ENCODE results near the gene PLPPR5. TPM values are rescaled to one million over a fixed set of nuclear protein-coding genes. Genes with fewer than 3 reads are reported as not detected.
A peak's percentile ranks its signal among the peaks of the same experiment; 100 is the strongest.

The PLPPR5 gene
- total and polyA plus RNA-seq, 2 of the 4 experiments (the other 2 are of a cell fraction) = under 0.01 to 0.05 TPM

DNA sequence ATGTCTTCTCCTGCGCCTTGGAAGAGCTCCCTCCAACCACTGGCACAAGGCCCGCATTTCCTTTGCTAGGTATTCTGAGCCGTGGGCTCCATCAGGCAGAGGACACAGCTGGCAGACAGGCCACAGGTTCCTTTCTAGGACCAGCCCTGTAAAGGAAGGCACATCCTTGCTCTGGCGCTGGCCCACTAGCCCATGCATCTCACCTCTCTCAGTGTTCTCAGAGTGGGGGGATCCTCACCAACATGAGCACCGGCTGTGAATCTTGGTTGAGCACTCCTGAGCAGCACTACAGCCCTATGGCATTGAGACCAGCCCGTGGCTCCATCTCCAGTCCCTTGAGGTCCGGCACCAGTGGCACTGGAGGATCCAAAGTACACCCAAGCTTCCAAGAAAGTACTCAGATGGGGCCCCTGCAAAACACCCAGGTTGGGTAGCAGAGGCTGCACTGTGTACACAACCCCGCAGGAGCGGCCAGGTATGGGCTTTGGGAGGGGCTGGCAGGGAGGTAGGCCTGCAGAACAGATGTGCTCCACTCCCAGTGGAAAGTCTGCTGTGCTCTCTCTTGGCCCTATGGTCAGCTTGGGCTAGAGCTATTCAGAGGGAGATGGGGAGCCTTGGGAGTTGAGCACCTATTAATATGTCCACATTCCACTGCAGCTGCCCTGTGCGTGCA, 47.1 kb upstream of the PLPPR5 start:
- H4K5ac ChIP-seq (ENCODE audit: low read depth, low read length) = no peak overlapping the region
- CTCF ChIA-PET = no interaction called here
- no peak overlapping the region for H3K9ac ChIP-seq (ENCODE audit: low read depth, low read length)
- H4K91ac ChIP-seq (ENCODE audit: insufficient read depth, low read depth, low read length) = no peak overlapping the region
- H4K8ac ChIP-seq (ENCODE audit: low read depth in 2 of 2, low read length in 2 of 2) = no peak overlapping the region
- no peak overlapping the region for H2BK5ac ChIP-seq (ENCODE audit: low read depth, low read length, poor library complexity, severe bottlenecking)
- no peak overlapping the region for H2AFZ ChIP-seq (replicated peaks; ENCODE audit: low read length, poor library complexity)
- in situ Hi-C loops (cut with MboI; ENCODE audit: low sequenced_read_pairs) (no loop called here), intact Hi-C loops (cut with micrococcal nuclease) (no loop called here), dilution Hi-C loops (cut with HindIII; ENCODE audit: low sequenced_read_pairs, unreplicated experiment) (no loop called here)
- WGBS, 2 experiments (ENCODE audit: extremely low coverage in 2 of 2, insufficient read length in 1 of 2) = 100% methylated on average over 1 of the region's 10 CpGs; no CpG with 5 or more reads in 1 of the 2 experiments
- no peak for ATAC-seq (ENCODE audit: low read depth)
- H2BK15ac ChIP-seq (ENCODE audit: low read depth, low read length) = no peak overlapping the region
- H3K23ac ChIP-seq (ENCODE audit: low read depth, low read length) = no peak overlapping the region
- H3K56ac ChIP-seq (ENCODE audit: extremely low read depth, insufficient read depth, low read length) = no peak overlapping the region
- H2AK9ac ChIP-seq (replicated peaks; ENCODE audit: low read depth, low read length, poor library complexity) = peak overlapping the region; percentile 31
- H2AK5ac ChIP-seq (ENCODE audit: low read depth, low read length) = no peak overlapping the region
- no peak overlapping the region for H3K18ac ChIP-seq (ENCODE audit: low read depth, low read length)
- TF ChIP-seq SMC3 (IDR thresholded peaks at IDR 0.05; ENCODE audit: low read depth, low read length) (no peak), MXI1 (IDR thresholded peaks at IDR 0.05; ENCODE audit: borderline replicate concordance, low read depth, low read length) (no peak), FOS (IDR thresholded peaks at IDR 0.05; ENCODE audit: low read depth, low read length) (no peak), RCOR1 (IDR thresholded peaks at IDR 0.05; ENCODE audit: insufficient replicate concordance, low read length) (no peak), RFX5 (IDR thresholded peaks at IDR 0.05; ENCODE audit: low read depth, low read length) (no peak), BHLHE40 (IDR thresholded peaks at IDR 0.05; ENCODE audit: low read depth, low read length) (no peak), MAZ (IDR thresholded peaks at IDR 0.05; ENCODE audit: borderline replicate concordance, low read depth, low read length) (no peak), CHD1 (IDR thresholded peaks at IDR 0.05; ENCODE audit: low read depth, low read length) (no peak), NFE2L2 (IDR thresholded peaks at IDR 0.05; ENCODE audit: low read depth, low read length) (no peak), POLR2A (IDR thresholded peaks at IDR 0.05; ENCODE audit: low read depth, low read length) (no peak), CEBPB (IDR thresholded peaks at IDR 0.05; ENCODE audit: low read depth, low read length) (no peak)
- TF ChIP-seq, protein P1, sequence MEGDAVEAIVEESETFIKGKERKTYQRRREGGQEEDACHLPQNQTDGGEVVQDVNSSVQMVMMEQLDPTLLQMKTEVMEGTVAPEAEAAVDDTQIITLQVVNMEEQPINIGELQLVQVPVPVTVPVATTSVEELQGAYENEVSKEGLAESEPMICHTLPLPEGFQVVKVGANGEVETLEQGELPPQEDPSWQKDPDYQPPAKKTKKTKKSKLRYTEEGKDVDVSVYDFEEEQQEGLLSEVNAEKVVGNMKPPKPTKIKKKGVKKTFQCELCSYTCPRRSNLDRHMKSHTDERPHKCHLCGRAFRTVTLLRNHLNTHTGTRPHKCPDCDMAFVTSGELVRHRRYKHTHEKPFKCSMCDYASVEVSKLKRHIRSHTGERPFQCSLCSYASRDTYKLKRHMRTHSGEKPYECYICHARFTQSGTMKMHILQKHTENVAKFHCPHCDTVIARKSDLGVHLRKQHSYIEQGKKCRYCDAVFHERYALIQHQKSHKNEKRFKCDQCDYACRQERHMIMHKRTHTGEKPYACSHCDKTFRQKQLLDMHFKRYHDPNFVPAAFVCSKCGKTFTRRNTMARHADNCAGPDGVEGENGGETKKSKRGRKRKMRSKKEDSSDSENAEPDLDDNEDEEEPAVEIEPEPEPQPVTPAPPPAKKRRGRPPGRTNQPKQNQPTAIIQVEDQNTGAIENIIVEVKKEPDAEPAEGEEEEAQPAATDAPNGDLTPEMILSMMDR (conservative IDR thresholded peaks at IDR 0.05; ENCODE audit: low read depth, low read length) = no peak
- TF ChIP-seq, protein P2, sequence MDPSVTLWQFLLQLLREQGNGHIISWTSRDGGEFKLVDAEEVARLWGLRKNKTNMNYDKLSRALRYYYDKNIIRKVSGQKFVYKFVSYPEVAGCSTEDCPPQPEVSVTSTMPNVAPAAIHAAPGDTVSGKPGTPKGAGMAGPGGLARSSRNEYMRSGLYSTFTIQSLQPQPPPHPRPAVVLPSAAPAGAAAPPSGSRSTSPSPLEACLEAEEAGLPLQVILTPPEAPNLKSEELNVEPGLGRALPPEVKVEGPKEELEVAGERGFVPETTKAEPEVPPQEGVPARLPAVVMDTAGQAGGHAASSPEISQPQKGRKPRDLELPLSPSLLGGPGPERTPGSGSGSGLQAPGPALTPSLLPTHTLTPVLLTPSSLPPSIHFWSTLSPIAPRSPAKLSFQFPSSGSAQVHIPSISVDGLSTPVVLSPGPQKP (IDR thresholded peaks at IDR 0.05; ENCODE audit: borderline replicate concordance, low read depth, low read length) = no peak
- TF ChIP-seq, protein P3, sequence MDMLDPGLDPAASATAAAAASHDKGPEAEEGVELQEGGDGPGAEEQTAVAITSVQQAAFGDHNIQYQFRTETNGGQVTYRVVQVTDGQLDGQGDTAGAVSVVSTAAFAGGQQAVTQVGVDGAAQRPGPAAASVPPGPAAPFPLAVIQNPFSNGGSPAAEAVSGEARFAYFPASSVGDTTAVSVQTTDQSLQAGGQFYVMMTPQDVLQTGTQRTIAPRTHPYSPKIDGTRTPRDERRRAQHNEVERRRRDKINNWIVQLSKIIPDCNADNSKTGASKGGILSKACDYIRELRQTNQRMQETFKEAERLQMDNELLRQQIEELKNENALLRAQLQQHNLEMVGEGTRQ (IDR thresholded peaks at IDR 0.05; ENCODE audit: low read depth, low read length) = no peak
- no peak overlapping the region for H3K27ac ChIP-seq (ENCODE audit: insufficient read depth, low read length)
- BruUV-seq (replicated peaks) = no TSS peak
- no peaks in the 10 kb centered on the region for H3K9me1 ChIP-seq (ENCODE audit: insufficient read depth, low read length)
- H2BK120ac ChIP-seq (ENCODE audit: low read depth, low read length) = no peak overlapping the region
- H3K27me3 ChIP-seq (ENCODE audit: control insufficient read depth, insufficient read depth, low read length) = no peaks in the 10 kb centered on the region
- no peaks in the 10 kb centered on the region for H3K4me1 ChIP-seq (ENCODE audit: control insufficient read depth, insufficient read depth, low read length)
- no peak overlapping the region for H2BK20ac ChIP-seq (ENCODE audit: low read depth, low read length)
- H4K20me1 ChIP-seq (ENCODE audit: insufficient read depth, low read length) = no peaks in the 10 kb centered on the region
- no peaks in the 10 kb centered on the region for H3K9me3 ChIP-seq (ENCODE audit: control insufficient read depth, insufficient read depth, low read length)
- H3K4me3 ChIP-seq (ENCODE audit: insufficient read depth, low read depth, low read length) = no peak overlapping the region
- no peak for DNase-seq
- POLR2A ChIA-PET (ENCODE audit: unreplicated experiment) = no interaction called here
- no peak overlapping the region for H3K14ac ChIP-seq (replicated peaks; ENCODE audit: low read depth, low read length)
- H3K79me1 ChIP-seq (ENCODE audit: low read depth in 1 of 2, low read length in 2 of 2) = no peaks in the 10 kb centered on the region
- no peak overlapping the region for H3K4me2 ChIP-seq (ENCODE audit: low read depth, low read length)
- no peak overlapping the region for H3K4ac ChIP-seq (ENCODE audit: low read depth, low read length)
- no peaks in the 10 kb centered on the region for H3K36me3 ChIP-seq (ENCODE audit: control insufficient read depth, insufficient read depth, low read length)
